Neural crest cell (in vitro differentiated cells): ENCODE data around the gene TAX1BP1. TPM values are rescaled to one million over a fixed set of nuclear protein-coding genes. Genes with fewer than 3 reads are reported as not detected.

Source experiments
- DNase-seq: peaks from one replicate; pipeline ENCODE4 v3.0.0; 2021; ENCODE audit warnings: low read depth, mixed read lengths, low spot score
- H3K27ac Mint-ChIP-seq: one replicate; pipeline ENCODE4 v1.8.0; 2021; ENCODE audit warnings: mild to moderate bottlenecking, mixed read lengths; ENCODE audit not compliant: unreplicated experiment
- H3K27me3 Mint-ChIP-seq: 2 replicates; pipeline ENCODE4 v1.8.0; 2021; ENCODE audit warnings: low read depth, mild to moderate bottlenecking, mixed read lengths
- H3K36me3 Mint-ChIP-seq: 2 replicates; pipeline ENCODE4 v1.8.0; 2021; ENCODE audit warnings: low read depth, mild to moderate bottlenecking, mixed read lengths
- H3K4me1 Mint-ChIP-seq: 2 replicates; pipeline ENCODE4 v1.8.0; 2021; ENCODE audit warnings: mixed read lengths
- H3K4me3 Mint-ChIP-seq: one replicate; pipeline ENCODE4 v1.8.0; 2021; ENCODE audit warnings: mild to moderate bottlenecking, mixed read lengths
- H3K9me3 Mint-ChIP-seq: 2 replicates; pipeline ENCODE4 v1.8.0; 2021; ENCODE audit warnings: mixed read lengths
- total RNA-seq: library from RNA; stranded (reverse); gene quantifications from 2 replicates; pipeline ENCODE4 v1.2.1, GENCODE V29; 2021
- TF ChIP-seq, protein P1 (sequence below): fragments of 200-600 bp; sonication (generic); conservative IDR thresholded peaks from 2 replicates; pipeline ENCODE4 v1.5.0; 2021; ENCODE audit warnings: antibody characterized with exemption, mild to moderate bottlenecking

Gene TAX1BP1
- total RNA-seq, 1 donor from 2014 or later = 47.1 TPM

DNA sequence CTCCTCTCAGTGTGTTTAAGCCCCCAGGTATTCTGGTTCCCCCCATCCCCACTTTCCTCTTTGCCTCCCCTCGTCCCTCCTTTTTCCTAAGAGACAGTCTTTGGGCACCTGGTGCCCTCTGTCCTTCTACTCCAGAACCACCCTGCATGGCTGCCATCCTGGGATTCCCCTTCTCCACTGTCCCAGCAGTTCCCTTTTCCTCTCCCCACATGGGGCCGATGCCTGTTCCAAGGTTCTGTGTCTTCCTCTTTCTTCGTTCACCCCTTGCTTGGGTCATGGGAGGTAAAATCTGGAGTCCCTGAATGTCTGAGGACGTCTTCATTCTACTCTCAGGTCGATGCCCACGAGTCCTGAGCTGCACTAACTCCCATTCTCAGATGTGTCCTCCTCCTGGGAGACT is 120.8 kb downstream of the TAX1BP1 start:
- Mint-ChIP-seq H3K36me3 (peaks cover 7% of the 10 kb centered on the region), H3K9me3 (peaks cover 5% of the 10 kb centered on the region), H3K4me1 (peaks cover 12% of the 10 kb centered on the region), H3K4me3 (no peak overlapping the region), H3K27me3 (no peaks in the 10 kb centered on the region), H3K27ac (no peak overlapping the region)
- TF ChIP-seq, protein P1, sequence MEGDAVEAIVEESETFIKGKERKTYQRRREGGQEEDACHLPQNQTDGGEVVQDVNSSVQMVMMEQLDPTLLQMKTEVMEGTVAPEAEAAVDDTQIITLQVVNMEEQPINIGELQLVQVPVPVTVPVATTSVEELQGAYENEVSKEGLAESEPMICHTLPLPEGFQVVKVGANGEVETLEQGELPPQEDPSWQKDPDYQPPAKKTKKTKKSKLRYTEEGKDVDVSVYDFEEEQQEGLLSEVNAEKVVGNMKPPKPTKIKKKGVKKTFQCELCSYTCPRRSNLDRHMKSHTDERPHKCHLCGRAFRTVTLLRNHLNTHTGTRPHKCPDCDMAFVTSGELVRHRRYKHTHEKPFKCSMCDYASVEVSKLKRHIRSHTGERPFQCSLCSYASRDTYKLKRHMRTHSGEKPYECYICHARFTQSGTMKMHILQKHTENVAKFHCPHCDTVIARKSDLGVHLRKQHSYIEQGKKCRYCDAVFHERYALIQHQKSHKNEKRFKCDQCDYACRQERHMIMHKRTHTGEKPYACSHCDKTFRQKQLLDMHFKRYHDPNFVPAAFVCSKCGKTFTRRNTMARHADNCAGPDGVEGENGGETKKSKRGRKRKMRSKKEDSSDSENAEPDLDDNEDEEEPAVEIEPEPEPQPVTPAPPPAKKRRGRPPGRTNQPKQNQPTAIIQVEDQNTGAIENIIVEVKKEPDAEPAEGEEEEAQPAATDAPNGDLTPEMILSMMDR = no peak
- no peak for DNase-seq

- Mint-ChIP-seq H3K27me3 (no peaks in the 10 kb centered on the region), H3K9me3 (peaks cover 5% of the 10 kb centered on the region), H3K4me1 (peaks cover 12% of the 10 kb centered on the region), H3K4me3 (no peak overlapping the region), H3K36me3 (peaks cover 7% of the 10 kb centered on the region), H3K27ac (no peak overlapping the region)
- DNase-seq = no peak
- TF ChIP-seq, protein P1 = no peak
These were observed 121.8 kb downstream of the TAX1BP1 start for GRCh38 chr7:27861747-27862146.

DNA sequence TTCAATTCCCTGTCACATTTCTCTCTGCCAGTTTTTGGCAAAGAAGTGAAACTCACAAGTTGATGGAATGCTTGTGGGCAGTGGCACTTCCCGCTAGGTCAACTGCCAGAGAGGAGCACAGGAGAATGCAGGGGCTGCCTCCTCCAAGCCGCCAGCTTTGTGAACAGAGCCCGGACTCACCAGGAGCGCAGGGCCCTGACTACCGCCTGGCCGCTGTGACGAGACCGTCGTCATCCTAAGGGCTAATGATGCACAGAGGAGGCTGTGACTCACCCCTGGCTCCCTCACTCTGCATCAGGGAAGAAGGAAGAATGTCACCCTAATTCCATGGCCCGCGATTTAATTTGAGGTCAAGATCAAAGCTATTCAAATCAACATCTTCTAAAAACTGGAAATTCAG is 123.9 kb downstream of the TAX1BP1 start:
- TF ChIP-seq, protein P1 = no peak
- no peak overlapping the region for H3K4me3 Mint-ChIP-seq
- DNase-seq = no peak
- no peak overlapping the region for H3K27ac Mint-ChIP-seq
- H3K27me3 Mint-ChIP-seq = no peaks in the 10 kb centered on the region
- H3K36me3 Mint-ChIP-seq = peaks cover 3% of the 10 kb centered on the region
- no peaks in the 10 kb centered on the region for H3K9me3 Mint-ChIP-seq
- peaks cover 4% of the 10 kb centered on the region for H3K4me1 Mint-ChIP-seq

DNA sequence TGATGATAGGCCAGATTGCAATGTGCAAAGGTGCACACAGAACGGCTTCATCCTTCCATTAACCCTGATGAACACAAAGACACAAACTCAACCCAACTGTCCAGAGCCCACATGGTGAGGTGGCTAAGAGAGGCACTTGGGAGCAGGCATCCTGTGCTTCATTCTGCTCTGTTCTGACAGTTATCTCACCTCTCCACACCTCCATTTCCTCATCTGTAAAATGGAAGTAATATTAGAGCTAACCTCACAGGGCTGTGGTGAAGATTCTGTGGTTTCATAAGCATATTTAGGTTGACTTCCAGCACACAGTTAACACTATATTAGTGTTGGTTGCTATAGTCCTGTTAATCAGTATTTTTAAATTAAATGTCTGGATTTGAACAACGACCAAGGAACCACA is 126.3 kb downstream of the TAX1BP1 start:
- no peak overlapping the region for H3K4me3 Mint-ChIP-seq
- DNase-seq = no peak
- no peaks in the 10 kb centered on the region for H3K27me3 Mint-ChIP-seq
- TF ChIP-seq, protein P1 = no peak
- peaks cover 4% of the 10 kb centered on the region for H3K4me1 Mint-ChIP-seq
- no peaks in the 10 kb centered on the region for H3K9me3 Mint-ChIP-seq
- H3K36me3 Mint-ChIP-seq = no peaks in the 10 kb centered on the region
- no peak overlapping the region for H3K27ac Mint-ChIP-seq

DNA sequence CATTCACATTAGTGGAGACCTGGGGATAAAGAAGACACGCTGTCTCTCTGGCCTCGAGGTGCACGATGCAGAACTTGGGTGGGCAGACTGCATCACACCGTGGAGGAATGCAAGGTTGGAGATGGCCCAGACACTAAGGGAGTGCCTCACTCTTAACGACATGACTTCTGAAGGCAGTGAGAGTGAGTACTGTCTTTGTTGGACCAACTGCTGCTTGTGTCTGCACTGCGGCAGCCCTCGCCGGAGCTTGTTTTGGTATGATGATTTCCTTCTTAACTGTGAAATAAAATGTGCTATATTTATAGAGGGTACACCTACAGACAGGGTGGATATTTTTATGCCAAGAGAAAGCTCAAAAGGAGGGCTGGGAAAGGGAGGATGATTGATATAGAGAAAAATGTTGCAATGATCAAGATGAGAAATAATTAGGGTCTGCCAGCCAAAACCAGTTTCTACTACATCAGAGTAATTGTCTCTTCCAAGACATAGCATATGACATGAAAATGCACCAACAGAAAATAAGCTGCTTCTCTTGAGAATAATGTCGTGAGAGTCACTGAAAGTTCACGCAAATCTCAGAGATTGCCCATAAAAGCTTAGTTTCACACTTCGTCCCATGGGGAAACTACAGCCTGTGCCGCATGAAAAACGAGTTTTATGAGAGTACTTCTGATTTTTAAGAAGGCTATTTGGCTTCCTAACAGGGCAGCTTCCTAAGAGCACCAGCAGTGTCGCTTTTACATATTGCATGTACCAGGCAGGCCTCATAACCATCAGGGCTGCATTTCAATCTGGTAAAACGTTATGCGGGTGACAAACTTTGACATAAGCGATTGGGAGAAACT is 127.1 kb downstream of the TAX1BP1 start:
- TF ChIP-seq, protein P1 = no peak
- no peak overlapping the region for H3K27ac Mint-ChIP-seq
- H3K4me1 Mint-ChIP-seq = peaks cover 4% of the 10 kb centered on the region
- no peak for DNase-seq
- H3K27me3 Mint-ChIP-seq = no peaks in the 10 kb centered on the region
- no peaks in the 10 kb centered on the region for H3K36me3 Mint-ChIP-seq
- no peaks in the 10 kb centered on the region for H3K9me3 Mint-ChIP-seq
- H3K4me3 Mint-ChIP-seq = no peak overlapping the region
